Endothelial cell of umbilical vein (primary cell): ENCODE data around the gene SGCD. TPM values are rescaled to one million over a fixed set of nuclear protein-coding genes. Genes with fewer than 3 reads are reported as not detected.

Experiments
- BruUV-seq: library from RNA; stranded (reverse); fragments of 400-500 nt; replicated peaks from 2 replicates; lab custom pipeline; 2021; lab: Mats Ljungman, UMichigan
- CTCF ChIA-PET: fragments of 300-600, 350-600 bp; sonication (Branson Sonifier 250); formaldehyde crosslinking; loops from one replicate; lab custom pipeline; 2021; ENCODE audit warnings: antibody characterized with exemption, inconsistent platforms; lab: Charles Lee
- POLR2A ChIA-PET: fragments of 300-600, 350-600 bp; sonication (Branson Sonifier 250); formaldehyde crosslinking; loops from one replicate; lab custom pipeline; 2021; ENCODE audit warnings: antibody characterized with exemption, inconsistent platforms; lab: Charles Lee
- DNase-seq: peaks from one replicate; pipeline ENCODE4 v3.0.0-alpha.2; 2011; ENCODE audit warnings: low read depth, low spot score
- FAIRE-seq: peaks from 2 replicates; lab custom pipeline; 2011; peaks lifted over from hg19 to GRCh38; lab: Jason Lieb, UNC
- H2AFZ ChIP-seq: 2 replicates; pipeline ENCODE4 v1.6.0; 2012; ENCODE audit warnings: low read depth, low read length, control low read depth, inconsistent platforms
- H3K27ac ChIP-seq: 2 replicates; pipeline ENCODE4 v1.5.1; 2011; ENCODE audit warnings: low read depth, mild to moderate bottlenecking, control low read depth, low read length, moderate library complexity; ENCODE audit not compliant: insufficient read depth
- H3K27me3 ChIP-seq, 2 experiments: 2 replicates each; pipeline versions ENCODE4 v1.6.0 to v1.6.1; 2011; ENCODE audit warnings: low read length in 2 of 2, mixed read lengths in 1 of 2; ENCODE audit not compliant: control insufficient read depth in 2 of 2, insufficient read depth in 2 of 2
- H3K36me3 ChIP-seq, 2 experiments: 2 replicates in 1 of 2; 3 replicates in 1 of 2; pipeline ENCODE4 v1.5.1; 2011; ENCODE audit warnings: low read length in 2 of 2, mild to moderate bottlenecking in 1 of 2, moderate library complexity in 1 of 2; ENCODE audit not compliant: control insufficient read depth in 2 of 2, insufficient read depth in 2 of 2; ENCODE audit errors: extremely low read depth in 1 of 2
- H3K4me1 ChIP-seq: 3 replicates; pipeline ENCODE4 v1.5.1; 2011; ENCODE audit warnings: mild to moderate bottlenecking, low read length; ENCODE audit not compliant: control insufficient read depth, insufficient read depth; ENCODE audit errors: extremely low read depth
- H3K4me2 ChIP-seq: 2 replicates; pipeline ENCODE4 v1.6.1; 2011; ENCODE audit warnings: low read length, control low read depth, mixed read lengths; ENCODE audit not compliant: insufficient read depth
- H3K4me3 ChIP-seq, 3 experiments: fragments of 200-600 bp in 1 of 3; sonication (generic), shearing (Covaris generic) in 1 of 3; replicated peaks in 1 of 3; 2 replicates each; pipeline ENCODE4 v1.5.1; 2011 to 2016; ENCODE audit warnings: control low read depth in 3 of 3, low read length in 3 of 3, mild to moderate bottlenecking in 2 of 3, inconsistent platforms in 1 of 3, low read depth in 1 of 3, moderate library complexity in 1 of 3; ENCODE audit not compliant: insufficient read depth in 1 of 3
- H3K79me2 ChIP-seq: 2 replicates; pipeline ENCODE4 v1.6.0; 2012; ENCODE audit warnings: low read length, inconsistent platforms; ENCODE audit not compliant: control insufficient read depth, insufficient read depth
- H3K9ac ChIP-seq: replicated peaks from 2 replicates; pipeline ENCODE3; 2011; ENCODE audit warnings: low read length, control low read depth; ENCODE audit not compliant: insufficient read depth; ENCODE audit errors: extremely low read depth
- H3K9me1 ChIP-seq: replicated peaks from 3 replicates; pipeline ENCODE4 v1.6.0; 2011; ENCODE audit warnings: mild to moderate bottlenecking, low read length; ENCODE audit not compliant: control insufficient read depth, insufficient read depth; ENCODE audit errors: extremely low read depth
- H3K9me3 ChIP-seq: replicated peaks from 2 replicates; pipeline ENCODE4 v1.5.1; 2012; ENCODE audit warnings: low read length, inconsistent platforms; ENCODE audit not compliant: control insufficient read depth, insufficient read depth
- H4K20me1 ChIP-seq: replicated peaks from 2 replicates; pipeline ENCODE3; 2011; ENCODE audit warnings: mild to moderate bottlenecking, low read length; ENCODE audit not compliant: control insufficient read depth, insufficient read depth; ENCODE audit errors: extremely low read depth
- EZH2 ChIP-seq: IDR thresholded peaks from 2 replicates; pipeline ENCODE4 v1.6.1; 2012; ENCODE audit warnings: borderline replicate concordance, low read depth, mild to moderate bottlenecking, moderate library complexity, low read length, inconsistent platforms; ENCODE audit not compliant: severe bottlenecking
- JUN ChIP-seq: IDR thresholded peaks from 2 replicates; pipeline ENCODE4 v1.6.1; 2011; ENCODE audit warnings: borderline replicate concordance, low read depth; ENCODE audit not compliant: insufficient read length, insufficient read depth
- MYC ChIP-seq: IDR thresholded peaks from one replicate; pipeline ENCODE4 v1.6.1; 2011; ENCODE audit warnings: mild to moderate bottlenecking, low read depth, low read length
- POLR2A ChIP-seq: IDR thresholded peaks from 2 replicates; pipeline ENCODE4 v1.6.1; 2012; ENCODE audit warnings: low read depth, mild to moderate bottlenecking, control low read depth, low read length
- POLR2AphosphoS5 ChIP-seq: IDR thresholded peaks from 2 replicates; pipeline ENCODE4 v1.6.1; 2012; ENCODE audit warnings: low read depth, mild to moderate bottlenecking, control low read depth, low read length, moderate library complexity; ENCODE audit not compliant: insufficient read depth
- dilution Hi-C: fragments of 300-500 bp; cut with MboI; formaldehyde crosslinking; loops from one replicate; pipeline ENCODE4 v1.15.0; 2019; ENCODE audit warnings: low sequenced_read_pairs; ENCODE audit not compliant: extremely low pct_ligation_motif_present
- intact Hi-C: fragments of 100-400 bp; cut with micrococcal nuclease; formaldehyde crosslinking; loops from one replicate; pipeline ENCODE4 v1.10.0; 2022
- polyA plus RNA-seq, 4 experiments: library from polyadenylated mRNA; depleted of rRNA in 3 of 4; stranded (reverse) in 3 of 4; unstranded in 1 of 4; fragments of >200 nt; gene quantifications; 2 replicates each; pipeline versions ENCODE4 v1.2.1 to v1.2.3, GENCODE V29; 2011 to 2012; ENCODE audit warnings: missing spikeins in 1 of 4
- total RNA-seq: library from RNA; stranded (reverse); gene quantifications from 2 replicates; pipeline ENCODE4 v1.2.3, GENCODE V29; 2021
- TF ChIP-seq, protein P1 (sequence below): IDR thresholded peaks from 2 replicates; pipeline ENCODE4 v1.6.1; 2011; ENCODE audit not compliant: insufficient read depth, insufficient read length
- TF ChIP-seq, protein P2 (sequence below), 2 donors: IDR thresholded peaks; 1 replicate in 1 of 2; 2 replicates in 1 of 2; pipeline ENCODE4 v1.5.1; 2011; ENCODE audit warnings: low read length in 2 of 2, mild to moderate bottlenecking in 2 of 2, moderate library complexity in 2 of 2, control low read depth in 1 of 2, inconsistent platforms in 1 of 2, low read depth in 1 of 2; ENCODE audit not compliant: insufficient read depth in 1 of 2; ENCODE audit errors: extremely low read depth in 1 of 2

Gene SGCD
- total and polyA plus RNA-seq, 2 donors (not counting 3 experiments of a cell fraction or from before 2014, with no cell fraction given), result not detected

DNA sequence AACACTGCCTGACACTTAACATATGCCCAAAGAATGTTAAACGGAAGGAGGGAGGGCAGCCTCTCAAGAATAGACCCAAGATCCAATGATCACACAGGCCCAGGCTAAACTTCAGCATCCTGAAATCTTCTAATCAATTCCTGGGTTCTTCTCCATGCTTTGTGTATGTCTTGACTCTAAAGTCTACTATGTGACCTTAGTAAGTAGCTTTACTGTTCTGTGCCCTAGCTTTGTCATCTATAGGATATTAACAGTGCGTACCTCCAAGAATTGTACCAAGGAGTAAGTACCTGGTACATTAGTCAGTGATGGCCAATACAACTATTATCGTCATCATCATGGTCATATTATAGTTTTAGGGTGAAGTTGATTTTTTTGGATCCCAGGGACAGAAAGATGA, 96.6 kb downstream of the SGCD start:
- Histone ChIP-seq H4K20me1 (no peaks in the 10 kb centered on the region), H3K9me3 (no peaks in the 10 kb centered on the region), H3K4me3 (no peak overlapping the region), H3K79me2 (no peaks in the 10 kb centered on the region), H3K9me1 (peaks cover 2% of the 10 kb centered on the region), H3K4me1 (no peaks in the 10 kb centered on the region), H2AFZ (no peak overlapping the region), H3K36me3 (no peaks in the 10 kb centered on the region), H3K9ac (no peak overlapping the region), H3K27ac (no peak overlapping the region), H3K27me3 (no peaks in the 10 kb centered on the region), H3K4me2 (no peak overlapping the region)
- dilution Hi-C loops, result no loop called here
- POLR2A ChIA-PET, result no interaction called here
- FAIRE-seq (no peak), DNase-seq (no peak)
- TF ChIP-seq MYC (no peak), POLR2AphosphoS5 (no peak), EZH2 (no peak), POLR2A (no peak), JUN (no peak)
- TF ChIP-seq, protein P1, sequence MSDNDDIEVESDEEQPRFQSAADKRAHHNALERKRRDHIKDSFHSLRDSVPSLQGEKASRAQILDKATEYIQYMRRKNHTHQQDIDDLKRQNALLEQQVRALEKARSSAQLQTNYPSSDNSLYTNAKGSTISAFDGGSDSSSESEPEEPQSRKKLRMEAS, result no peak
- TF ChIP-seq, protein P2, sequence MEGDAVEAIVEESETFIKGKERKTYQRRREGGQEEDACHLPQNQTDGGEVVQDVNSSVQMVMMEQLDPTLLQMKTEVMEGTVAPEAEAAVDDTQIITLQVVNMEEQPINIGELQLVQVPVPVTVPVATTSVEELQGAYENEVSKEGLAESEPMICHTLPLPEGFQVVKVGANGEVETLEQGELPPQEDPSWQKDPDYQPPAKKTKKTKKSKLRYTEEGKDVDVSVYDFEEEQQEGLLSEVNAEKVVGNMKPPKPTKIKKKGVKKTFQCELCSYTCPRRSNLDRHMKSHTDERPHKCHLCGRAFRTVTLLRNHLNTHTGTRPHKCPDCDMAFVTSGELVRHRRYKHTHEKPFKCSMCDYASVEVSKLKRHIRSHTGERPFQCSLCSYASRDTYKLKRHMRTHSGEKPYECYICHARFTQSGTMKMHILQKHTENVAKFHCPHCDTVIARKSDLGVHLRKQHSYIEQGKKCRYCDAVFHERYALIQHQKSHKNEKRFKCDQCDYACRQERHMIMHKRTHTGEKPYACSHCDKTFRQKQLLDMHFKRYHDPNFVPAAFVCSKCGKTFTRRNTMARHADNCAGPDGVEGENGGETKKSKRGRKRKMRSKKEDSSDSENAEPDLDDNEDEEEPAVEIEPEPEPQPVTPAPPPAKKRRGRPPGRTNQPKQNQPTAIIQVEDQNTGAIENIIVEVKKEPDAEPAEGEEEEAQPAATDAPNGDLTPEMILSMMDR (IDR thresholded peaks at IDR 0.05; ENCODE audit: extremely low read depth in 1 of 2, insufficient read depth in 1 of 2, low read depth in 1 of 2, low read length in 2 of 2), result no peak
- BruUV-seq, result no TSS peak
- CTCF ChIA-PET, result no interaction called here
- intact Hi-C loops, result no loop called here
